Activated T-cell treated with anti-CD3 and anti-CD28 coated beads for 4 hours (primary cell): ENCODE results near the gene CYP2B6.
"Not testable (repeated sequence)": the region's sequence is repeated elsewhere in the genome, so short reads cannot be mapped to it uniquely, and the experiment has no call there.

Experiments used
- DNase-seq: peaks from one replicate; pipeline ENCODE4 v3.0.0-alpha.2; 2020

CYP2B6 gene

DNA sequence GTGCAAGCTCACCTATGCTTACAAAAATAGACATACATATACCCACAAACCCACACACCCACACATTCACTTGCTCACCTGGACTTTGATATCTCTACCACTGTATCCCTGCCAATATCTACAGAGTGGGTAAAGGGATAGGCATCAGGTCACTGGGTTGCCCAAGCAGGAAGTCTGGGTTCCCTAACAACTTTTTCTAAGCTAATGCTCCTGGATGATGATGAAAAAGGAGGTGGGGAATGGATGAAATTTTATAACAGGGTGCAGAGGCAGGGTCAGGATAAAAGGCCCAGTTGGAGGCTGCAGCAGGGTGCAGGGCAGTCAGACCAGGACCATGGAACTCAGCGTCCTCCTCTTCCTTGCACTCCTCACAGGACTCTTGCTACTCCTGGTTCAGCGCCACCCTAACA, at the start of gene CYP2B6:
Gene CYP2B6 (plus strand): TSS at position 311 of the 410 bp plus-strand sequence. CDS start 24 bp downstream, at position 335.
- DNase-seq: no peak

DNA sequence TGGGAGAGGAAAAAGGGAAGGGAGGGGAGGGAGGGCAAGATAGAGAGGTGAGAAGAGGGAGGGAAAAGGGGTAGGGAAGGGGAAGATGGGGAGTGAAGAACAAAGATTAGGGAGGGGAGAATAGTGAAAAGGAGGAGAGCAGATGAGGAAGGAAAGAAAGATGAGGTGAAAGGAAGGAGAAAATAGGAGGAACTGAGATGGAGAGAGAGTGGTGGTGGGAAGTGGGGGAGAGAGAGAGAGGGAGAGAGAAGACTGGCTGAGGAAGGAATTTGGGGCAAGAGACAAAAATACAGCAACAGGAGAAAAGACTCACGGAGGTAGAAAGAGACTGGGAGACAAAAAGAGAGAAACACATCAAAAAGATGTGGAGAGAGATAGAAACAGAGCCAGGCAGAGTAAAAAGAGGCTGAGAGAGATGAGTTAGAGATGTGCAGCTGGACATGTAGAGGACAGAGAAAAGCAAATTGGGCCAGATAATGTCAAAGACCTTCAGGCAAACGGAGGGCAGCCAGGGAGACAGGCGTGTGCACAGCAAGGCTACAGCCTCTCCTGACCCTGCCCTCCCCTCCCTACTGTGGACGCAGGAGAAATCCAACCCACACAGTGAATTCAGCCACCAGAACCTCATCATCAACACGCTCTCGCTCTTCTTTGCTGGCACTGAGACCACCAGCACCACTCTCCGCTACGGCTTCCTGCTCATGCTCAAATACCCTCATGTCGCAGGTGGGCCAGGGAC, 49.4 kb upstream of the CYP2B6 start:
- DNase-seq: no peak

DNA sequence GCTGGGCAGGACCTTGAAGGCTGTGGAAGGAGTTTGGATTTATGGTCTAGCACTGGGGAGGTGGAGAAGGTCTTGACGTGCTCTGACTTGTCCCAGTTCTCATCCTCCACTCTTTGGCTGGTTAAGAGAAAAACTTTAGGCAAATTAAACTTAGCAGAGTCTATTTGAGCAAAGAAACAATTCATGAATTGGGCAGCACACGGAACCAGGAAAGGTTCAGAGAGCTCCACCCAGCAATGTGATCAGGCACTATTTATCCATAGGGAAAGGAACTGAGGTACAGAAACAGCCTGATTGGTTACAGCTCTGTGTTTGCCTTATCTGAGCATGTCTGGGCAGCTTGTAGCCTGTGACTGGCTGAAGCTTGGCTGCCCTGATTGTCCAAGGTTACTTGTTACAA, 45.4 kb upstream of the CYP2B6 start:
- DNase-seq: no peak

DNA sequence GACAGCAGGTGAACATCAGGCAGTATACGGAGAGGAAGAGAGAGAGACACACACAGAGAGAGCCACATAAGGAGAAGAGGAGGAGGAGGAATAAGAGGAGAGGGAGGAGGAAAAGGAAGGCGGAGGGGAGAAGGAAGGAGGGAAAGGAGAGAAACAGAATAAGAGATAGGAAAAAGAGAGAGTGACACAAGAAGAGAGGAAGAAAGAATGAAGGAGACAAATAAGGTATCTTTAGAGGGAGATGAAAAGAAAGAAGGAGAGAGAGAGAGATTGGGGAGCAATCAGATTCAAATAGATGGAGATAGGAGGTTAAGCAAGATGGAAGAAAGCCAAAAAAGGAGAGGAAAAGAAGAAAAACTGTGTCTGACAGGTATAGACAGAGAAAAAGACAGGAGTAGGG, 44.0 kb upstream of the CYP2B6 start:
- DNase-seq: no peak

DNA sequence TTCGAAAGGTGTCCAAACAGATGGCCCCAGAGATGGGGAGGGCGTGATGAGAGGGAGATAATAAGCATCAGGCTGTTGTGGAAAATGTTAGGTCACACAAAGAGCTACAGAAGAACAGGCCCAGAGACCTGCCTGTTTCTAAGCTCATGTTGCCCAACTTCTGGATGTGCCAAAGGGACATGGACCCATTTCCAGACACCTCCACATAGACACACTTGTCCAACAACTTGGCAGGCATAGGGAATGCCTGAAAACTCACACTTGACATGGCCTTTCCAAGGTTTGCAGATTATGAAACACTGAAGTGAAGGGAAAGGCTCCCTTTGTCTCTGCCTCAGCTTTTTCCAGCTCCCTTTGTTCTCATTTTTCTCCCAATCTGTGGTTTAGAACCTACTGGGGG, 43.5 kb upstream of the CYP2B6 start:
- DNase-seq: no peak

DNA sequence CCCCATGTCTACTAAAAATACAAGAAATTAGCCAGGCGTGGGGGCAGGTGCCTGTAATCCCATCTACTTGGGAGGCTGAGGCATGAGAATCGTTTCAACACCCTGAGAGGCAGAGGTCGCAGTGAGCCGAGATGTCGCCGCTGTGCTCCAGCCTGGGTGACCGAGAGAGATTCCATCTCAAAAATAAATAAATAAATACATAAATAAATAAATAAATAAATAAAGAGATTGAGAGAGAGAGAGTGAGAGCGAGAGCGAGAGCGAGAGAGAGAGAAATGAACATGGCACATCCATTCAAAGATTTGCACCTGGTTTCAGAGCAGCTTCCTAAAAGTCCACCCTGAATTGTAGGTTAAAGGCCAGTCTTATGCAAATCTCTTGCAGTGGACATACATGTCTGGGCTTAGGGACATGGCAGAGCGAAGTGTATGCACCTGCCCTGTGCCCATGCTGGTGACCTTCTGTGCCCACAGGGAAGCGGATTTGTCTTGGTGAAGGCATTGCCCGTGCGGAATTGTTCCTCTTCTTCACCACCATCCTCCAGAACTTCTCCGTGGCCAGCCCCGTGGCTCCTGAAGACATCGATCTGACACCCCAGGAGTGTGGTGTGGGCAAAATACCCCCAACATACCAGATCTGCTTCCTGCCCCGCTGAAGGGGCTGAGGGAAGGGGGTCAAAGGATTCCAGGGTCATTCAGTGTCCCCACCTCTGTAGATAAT, 42.3 kb upstream of the CYP2B6 start:
- DNase-seq: no peak

DNA sequence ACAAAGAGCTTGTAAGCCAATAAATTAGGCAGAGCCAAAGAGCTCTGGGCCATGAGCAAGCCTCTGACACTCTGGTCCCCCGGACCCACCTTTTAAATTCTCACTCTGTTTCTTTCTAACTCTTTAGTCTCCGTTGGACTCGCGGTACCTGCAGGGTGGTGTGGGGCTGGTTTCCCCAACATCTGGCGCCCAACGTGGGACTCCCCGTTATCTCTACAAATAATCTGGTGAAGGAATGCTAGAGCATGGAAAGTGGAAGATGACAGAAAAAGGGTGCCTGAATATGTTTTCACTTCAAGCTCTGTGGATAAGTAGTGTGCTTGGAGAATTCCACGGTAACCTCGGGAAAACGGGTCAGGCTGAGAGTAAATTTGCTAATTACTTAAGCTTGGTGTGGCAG, 36.5 kb upstream of the CYP2B6 start:
- DNase-seq: no peak

DNA sequence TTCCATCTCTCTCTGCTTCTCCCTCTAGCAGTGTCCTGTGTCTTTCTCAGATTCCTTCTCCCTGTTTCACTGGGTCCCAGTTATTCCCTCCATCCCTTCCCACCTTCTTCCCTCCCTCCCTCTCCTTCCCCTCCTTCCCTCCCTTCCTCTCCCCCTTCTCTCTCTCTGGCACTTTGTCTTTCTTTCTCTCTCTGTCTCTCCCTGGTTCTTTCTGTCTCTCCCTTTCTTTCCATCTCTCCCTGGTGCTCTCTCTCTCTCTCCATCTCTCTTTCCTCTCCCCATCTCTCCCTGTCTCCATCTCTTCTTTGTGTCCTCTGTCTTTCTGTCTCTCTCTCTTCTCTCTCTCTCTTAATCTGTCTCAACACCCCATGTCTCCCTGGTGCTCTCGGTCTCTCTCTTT, 31.7 kb upstream of the CYP2B6 start:
- DNase-seq: no peak

DNA sequence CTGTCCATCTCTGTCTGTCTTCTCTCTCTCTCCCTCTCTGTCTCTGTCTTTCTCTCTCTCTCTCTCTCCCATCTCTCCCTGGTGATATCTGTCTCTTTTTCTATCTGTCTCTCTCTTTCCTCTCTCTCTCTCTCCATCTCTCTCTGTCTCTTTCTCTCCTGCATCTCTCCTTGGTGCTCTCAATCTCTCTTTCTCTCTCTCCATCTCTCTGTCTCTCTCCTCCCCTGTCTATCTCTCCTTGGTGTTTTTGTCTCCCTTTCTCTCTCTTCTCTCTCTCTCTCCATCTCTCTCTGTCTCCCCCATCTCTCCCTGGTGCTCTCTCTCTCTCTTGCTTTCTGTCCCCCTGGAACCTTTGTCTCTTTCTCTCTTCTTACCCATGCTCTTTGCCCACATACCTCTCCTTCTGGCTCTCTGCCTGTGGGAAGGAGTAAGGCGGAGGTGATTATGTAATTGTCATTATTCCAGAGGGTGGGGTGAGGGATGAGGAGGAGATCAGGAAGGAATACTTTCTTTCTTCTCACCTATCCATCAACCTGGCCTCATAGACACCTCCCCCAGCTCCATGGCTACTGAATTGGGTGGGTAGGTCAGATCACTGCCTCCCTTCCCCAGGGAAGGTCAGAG, 30.9 kb upstream of the CYP2B6 start:
- no peak for DNase-seq

DNA sequence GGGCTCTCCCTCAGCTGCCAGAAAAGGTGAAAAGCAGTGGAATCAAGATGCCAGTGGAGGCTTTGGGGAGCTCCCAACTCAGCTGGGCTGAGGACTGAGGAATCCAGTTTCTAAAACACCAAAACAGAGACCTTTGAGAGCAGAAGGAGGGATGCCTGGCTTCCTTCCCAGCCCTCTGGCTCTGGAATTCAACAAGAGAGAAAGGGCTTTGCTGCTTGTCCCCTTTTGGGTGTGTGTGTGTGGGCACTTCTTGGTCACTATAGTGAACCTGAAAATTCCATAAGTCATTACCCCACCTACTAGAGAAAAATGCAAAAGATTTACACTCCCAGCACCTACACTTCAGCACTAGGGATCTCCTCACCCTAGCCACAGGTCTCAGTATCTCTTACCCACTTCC, 30.3 kb upstream of the CYP2B6 start:
- no peak for DNase-seq

DNA sequence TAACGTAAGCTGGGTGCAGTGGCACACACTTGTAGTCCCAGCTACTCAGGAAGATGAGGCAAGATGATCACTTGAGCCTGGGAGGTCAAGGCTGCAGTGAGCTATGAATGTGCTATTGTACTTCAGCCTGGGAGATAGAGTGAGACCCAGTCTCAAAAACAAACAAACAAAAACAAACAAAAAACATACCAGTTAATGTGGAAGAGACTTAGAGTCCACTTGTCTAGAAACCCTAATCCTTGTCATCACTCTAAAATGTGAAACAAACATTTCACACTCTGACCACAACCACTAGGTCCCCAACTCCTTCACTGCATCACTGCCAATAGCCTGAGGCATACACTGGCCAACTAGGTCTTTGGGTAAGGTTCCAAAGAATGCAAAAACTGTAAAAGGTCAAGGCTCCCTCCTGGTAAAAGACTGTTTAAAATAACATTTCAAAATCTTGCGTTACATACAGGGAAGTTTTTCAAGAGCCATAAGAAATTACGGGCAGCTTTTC, 28.6 kb upstream of the CYP2B6 start:
- no peak for DNase-seq

DNA sequence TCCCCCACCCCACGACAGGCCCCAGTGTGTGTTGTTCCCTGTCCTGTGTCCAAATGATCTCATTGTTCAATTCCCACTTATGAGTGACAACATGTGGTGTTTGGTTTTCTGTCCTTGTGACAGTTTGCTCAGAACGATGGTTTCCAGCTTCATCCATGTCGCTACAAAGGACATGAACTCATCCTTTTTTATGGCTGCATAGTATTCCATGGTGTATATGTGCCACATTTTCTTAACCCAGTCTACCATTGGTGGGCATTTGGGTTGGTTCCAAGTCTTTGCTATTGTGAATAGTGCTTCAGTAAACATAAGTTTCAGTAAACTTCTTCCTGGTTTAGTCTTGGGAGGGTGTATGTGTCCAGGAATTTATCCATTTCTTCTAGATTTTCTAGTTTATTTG, 26.7 kb upstream of the CYP2B6 start:
- DNase-seq: not testable (repeated sequence)

DNA sequence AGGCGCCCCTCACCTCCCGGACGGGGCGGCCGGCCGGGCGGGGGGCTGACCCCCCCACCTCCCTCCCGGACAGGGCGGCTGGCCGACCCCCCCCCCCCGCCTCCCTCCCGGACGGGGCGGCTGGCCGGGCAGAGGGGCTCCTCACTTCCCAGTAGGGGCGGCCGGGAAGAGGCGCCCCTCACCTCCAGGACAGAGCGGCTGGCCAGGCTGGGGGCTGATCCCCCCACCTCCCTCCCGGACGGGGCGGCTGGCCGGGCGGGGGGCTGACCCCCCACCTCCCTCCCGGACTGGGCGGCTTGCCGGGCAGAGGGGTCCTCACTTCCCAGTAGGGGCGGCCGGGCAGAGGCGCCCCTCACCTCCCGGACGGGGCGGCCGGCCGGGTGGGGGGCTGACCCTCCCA, 25.7 kb upstream of the CYP2B6 start:
- DNase-seq: not testable (repeated sequence)

DNA sequence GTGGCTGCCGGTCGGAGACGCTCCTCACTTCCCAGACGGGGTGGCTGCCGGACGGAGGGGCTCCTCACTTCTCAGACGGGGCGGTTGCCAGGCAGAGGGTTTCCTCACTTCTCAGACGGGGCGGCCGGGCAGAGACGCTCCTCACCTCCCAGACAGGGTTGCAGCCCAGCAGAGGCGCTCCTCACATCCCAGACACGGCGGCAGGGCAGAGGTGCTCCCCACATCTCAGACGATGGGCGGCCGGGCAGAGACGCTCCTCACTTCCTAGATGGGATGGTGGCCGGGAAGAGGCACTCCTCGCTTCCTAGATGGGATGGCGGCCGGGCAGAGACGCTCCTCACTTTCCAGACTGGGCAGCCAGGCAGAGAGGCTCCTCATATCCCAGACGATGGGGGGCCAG, 24.5 kb upstream of the CYP2B6 start:
- not testable (repeated sequence) for DNase-seq

DNA sequence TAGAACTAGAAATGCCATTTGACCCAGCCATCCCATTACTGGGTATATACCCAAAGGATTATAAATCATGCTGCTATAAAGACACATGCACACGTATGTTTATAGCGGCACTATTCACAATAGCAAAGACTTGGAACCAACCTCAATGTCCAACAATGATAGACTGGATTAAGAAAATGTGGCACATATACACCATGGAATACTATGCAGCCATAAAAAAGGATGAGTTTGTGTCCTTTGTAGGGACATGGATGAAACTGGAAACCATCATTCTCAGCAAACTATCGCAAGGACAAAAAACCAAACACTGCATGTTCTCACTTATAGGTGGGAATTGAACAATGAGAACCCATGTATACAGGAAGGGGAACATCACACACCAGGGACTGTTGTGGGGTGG, 23.0 kb upstream of the CYP2B6 start:
- DNase-seq: not testable (repeated sequence)

DNA sequence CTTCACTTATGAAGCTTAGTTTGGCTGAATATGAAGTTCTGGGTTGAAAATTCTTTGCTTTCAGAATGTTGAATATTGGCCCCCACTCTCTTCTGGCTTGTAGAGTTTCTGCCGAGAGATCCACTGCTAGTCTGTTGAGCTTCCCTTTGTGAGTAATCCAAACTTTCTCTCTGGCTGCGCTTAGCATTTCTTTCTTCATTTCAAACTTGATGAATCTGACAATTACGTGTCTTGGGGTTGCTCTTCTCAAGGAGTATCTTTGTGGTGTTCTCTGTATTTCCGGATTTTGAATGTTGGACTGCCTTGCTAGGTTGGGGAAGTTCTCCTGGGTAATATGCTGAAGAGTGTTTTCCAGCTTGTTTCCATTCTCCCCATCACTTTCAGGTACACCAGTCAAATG, 21.4 kb upstream of the CYP2B6 start:
- not testable (repeated sequence) for DNase-seq

DNA sequence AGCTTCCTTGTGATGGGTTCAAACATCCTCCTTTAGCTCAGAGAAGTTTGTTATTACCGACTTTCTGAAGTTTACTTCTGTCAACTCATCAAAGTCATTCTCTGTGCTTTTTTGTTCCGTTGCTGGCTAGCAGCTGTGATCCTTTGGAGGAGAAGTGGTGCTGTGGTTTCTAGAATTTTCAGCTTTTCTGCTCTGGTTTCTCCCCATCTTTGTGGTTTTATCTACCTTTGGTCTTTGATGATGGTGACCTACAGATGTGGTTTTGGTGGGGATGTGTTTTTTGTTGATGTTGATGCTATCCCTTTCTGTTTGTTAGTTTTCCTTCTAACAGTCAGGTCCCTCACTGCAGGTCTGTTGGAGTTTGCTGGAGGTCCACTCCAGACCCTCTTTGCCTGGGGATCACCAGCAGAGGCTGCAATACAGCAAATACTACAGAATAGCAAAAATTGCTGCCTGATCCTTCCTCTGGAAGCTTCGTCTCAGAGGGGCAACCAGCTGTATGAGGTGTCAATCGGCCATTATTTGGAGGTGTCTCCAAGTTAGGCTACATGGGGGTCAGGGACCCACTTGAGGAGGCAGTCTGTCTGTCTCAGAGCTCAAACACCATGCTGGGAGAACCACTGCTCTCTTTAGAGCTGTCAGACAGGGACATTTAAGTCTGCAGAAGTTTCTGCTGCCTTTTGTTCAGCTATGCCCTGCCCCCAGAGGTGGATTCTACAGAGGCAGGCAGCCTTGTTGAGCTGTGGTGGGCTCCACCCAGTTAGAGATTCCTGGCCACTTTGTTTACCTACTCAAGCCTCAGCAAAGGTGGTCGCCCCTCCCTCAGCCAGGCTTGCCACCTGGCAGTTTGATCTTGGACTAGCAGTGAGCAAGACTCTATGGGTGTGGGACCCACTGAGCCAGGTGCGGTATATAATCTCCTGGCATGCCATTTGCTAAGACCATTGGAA, 20.4 kb upstream of the CYP2B6 start:
- DNase-seq: peak; percentile 5

DNA sequence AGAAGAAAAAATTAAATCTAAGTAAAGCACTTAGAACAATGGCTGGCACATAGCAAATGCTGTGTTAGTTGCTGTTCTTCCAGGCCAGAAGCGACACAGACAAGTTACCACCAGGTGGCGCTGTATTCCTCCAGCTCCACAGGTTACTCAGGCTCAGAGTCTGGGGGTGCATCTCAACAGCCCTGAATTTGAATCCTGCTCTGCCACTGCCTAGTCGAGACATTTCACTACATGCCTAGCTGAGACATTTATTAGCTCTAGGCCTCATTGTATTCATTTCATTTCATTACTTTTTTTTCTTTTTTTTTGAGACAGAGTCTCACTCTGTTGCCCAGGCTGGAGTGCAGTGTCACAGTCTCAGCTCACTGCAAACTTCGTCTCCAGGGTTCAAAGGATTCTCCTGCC, 16.4 kb upstream of the CYP2B6 start:
- peak; percentile 76 for DNase-seq

DNA sequence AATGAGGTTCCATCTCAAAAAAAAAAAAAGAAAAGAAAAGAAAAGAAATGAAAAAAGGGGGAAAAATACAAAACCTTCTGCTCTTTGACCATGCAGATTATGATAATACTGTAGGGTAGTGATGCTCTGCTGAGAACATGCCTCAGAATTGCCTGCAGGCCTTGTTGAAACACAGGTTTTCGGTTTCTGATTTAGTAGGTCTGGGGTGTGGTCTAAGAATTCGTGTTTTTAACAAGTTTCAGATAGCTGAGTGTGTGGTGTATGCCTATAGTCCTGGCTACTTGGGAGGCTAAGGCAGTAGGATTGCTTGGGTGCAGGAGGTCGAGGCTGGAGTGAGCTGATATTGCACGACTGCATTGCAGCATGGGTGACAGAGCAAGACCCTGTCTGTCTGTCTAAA, 14.9 kb upstream of the CYP2B6 start:
- DNase-seq: no peak

DNA sequence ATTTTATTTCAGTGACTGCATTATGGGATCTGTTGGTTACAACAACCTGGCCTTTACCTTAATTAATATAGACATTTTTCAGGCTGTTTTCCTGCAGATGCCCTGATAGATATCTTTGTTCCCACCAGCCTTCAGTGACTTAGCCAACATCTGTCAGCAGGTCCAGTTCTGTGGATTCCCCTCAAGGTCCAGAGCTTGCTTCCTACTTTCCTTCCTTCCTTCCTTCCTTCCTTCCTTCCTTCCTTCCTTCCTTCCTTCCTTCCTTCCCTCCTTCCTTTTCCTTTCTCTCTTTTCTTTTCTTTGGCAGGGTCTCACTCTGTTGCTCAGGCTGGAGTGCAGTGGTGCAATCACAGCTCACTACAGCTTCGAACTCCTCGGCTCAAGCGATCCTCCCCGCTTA, 14.4 kb upstream of the CYP2B6 start:
- DNase-seq: no peak

DNA sequence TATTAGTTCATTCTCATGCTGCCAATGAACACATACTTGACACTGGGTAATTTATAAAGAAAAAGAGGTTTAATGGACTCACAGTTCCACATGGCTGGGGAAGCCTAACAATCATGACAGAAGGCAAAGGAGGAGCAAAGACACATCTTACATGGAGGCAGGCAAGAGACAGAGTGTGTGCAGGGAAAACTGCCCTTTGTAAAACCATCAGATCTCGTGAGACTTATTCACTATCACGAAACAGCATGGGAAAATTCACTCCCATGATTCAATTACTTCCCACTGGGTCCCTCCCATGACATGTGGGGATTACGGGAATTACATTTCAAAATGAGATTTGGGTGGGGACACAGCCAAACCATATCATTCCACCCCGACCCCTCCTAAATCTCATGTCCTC, 11.3 kb upstream of the CYP2B6 start:
- not testable (repeated sequence) for DNase-seq

DNA sequence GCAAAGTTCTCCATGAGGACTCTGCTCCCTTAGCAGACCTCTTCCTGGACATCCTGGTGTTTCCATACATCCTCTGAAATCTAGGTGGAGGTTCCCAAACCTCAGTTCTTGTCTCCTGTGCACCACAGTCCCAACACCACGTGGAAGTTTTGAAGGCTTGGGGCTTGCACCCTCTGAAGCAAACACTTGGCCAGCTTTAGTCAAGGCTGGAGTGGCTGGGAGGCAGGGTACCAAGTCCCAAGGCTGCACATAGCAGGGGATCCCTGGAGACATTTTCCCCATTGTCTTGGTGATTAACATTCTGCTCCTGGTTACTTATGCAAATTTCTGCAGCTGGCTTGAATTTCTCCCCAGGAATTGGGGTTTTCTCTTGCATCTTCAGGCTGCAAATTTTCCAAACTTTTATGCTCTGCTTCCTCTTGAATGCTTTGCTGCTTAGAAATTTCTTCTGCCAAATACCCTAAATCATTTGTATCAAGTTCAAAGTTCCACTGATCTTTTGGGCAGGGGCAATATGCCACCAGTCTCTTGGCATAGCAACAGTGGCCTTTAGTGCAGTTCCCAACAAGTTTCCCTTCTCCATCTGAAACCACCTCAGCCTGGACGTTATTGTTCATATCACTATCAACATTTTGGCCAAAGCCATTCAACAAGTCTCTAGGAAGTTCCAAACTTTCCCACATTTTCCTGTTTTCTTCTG, 10.2 kb upstream of the CYP2B6 start:
- DNase-seq: not testable (repeated sequence)
